Activated CD4-positive, alpha-beta T cell treated with anti-CD3 and anti-CD28 coated beads, Interleukin-2, Interleukin-4, amounts not matched to agents 100 ng/mL and 50 ng/mL, durations not matched to agents 16 hours and 8 hours (primary cell): Measurements from ENCODE around the gene LRRC4.

ENCODE experiments used
- DNase-seq: peaks from one replicate; pipeline ENCODE4 v3.0.0-alpha.2; 2020; ENCODE audit warnings: low spot score

Gene LRRC4

DNA sequence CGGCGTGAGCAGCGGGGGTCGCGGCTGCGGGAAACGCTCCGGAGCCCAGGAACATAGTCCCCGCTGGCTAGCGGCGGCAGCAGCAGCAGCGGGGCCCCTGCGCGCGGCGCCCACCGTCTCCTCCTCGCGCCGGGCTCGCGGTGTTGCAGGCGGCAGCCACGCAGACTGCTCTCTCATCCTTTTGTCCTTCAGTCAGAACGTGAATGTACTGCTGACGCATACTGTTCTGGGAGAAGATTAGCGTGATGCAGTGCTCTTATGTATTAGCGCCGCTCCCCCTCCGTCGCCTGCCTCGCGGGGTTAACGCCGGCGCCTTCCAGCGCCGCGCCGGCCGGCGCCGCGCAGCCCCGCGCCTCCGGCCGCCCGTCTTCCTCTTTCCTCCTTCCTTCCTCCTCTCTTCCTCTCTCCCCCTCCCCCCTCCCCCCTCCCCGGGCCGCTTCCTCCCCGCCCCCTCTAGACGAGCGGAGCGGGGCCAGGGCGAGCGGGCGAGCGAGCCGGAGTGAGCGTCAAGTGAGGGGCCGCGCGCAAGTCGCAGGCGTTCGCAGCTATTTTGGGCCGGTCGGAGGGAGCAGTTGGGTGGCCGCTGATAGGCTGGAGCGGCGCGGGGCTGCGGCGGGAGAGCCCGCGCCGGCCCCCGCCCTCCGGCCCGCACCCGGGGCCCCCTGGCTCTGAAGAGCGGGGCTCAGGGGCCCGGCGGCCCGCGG, 816 bp upstream of the LRRC4 start:
- DNase-seq, result peak; percentile 74

DNA sequence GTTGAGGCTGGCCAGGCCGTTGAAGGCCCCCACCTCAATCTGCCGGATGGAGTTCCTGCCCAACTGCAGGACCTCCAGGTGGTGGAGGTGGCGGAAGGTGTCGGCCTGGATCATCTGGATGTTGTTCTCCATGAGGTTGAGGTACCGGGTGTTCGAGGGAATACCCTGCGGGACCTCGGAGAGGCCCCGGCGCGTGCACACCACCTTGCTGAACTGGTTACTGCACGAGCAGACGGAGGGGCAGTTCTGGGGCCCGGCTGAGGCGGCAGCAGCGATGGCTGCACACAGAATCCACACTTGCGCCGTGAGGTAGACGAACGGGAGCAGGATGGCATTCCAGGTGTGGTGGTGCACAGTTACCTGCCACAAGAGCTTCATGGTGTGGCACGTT, 979 bp downstream of the LRRC4 start:
- no peak for DNase-seq

DNA sequence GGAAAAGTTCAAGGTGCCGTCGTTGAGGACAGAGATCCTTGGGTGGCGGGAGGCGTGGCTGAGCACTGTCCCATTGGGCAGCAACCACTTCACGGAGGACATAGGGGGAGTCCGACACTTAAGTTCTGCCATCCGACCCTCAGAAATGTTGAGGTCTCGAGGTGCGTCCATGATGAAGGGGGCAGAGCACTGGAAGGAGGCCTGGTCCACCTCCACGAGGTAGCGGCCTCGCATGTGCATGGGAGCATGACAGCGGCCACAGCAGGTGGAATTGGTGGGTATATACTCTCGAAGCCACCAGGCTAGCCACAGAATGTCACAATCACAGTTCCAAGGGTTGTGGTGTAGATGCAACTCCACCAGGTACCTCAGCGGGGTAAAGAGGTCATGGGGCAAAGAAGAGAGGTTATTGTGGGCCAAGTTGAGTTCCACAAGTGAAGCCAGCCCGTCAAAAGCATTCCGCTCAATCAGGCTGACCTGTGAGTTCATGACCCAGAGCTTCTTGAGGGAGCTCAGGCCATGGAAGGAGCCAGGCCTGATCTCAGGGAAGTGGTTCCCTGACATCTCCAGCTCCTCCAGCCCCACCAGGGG, 1.7 kb downstream of the LRRC4 start:
- no peak for DNase-seq

DNA sequence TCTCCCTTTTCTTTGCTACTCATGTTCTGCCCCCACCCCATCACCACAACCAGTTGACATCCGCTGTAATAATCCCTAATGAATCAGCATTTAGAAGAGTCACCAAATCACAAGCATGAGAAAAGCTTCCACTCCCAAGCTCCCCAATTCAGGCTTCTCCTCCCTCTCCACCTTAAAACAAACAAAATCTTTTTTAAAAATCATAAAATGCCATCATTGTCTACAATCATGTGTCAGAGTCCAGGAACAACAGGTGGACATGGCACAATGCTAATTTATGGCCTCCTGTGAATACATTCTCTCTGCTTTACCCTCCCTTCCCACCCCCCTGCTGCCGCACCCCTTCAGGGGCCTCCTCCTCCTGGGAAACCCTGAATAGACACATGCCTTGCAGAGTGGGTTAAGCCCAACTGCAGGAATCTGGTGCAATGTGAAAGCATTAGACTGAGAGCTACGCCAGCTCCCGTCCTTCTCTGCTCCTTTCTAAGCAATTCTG, 3.7 kb downstream of the LRRC4 start:
- DNase-seq, result no peak

DNA sequence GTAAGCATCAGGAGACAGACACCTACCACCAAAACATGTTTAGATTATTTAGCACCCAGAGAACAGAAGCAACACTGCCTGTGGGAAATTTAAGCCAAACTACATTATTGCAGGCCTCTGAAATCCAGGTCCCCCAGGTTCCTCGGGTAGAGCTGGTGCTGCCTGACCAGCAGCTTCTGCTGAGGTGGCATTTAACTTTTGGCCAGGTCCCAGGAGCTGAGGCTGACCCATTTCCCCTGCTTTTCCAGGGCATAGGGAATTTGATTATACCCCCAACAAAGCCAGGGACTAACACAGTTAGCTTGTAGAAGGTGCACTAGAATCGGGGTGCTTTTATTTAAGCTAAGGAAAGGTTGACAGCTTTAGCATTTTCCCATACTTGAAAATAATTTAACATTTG, 4.7 kb downstream of the LRRC4 start:
- no peak for DNase-seq

DNA sequence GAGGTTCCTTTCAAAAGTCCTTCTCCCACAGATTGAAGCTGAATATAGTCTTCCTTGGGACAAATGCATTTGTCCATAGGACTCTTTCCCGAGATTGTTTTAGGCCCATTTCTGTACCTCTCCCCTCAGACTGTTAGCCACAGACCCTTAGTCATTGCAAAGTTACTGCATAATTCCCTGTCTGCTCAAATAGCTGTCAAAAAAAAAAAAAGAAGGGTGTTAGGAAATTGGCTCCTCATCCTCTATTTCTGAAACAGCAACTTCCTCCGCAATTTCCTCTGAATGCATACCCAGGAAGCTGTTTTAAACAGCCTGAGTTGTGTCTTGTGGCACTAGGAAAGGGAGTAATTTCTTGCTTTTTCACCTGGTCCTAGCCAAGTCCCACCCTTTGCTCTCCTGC, 5.4 kb downstream of the LRRC4 start:
- DNase-seq, result no peak

DNA sequence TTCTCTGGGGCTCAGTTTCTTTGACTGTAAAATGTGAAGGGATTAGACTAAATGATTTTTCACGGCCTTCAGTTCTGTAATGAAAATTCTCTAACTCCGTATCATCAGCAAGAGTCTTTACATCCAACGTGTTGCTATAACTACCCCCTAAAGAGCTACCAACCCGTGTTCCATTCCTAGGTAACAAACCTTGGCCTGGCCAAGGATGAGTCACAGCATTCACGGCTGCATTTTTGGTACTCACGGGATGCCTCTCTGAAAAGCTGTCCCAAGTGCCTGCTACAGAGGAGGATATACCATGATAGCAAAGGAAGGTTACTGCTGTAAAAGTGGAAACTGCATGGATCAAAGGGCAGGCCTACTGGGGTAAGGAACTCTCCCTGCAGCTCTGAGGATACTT, 5.9 kb downstream of the LRRC4 start:
- no peak for DNase-seq

DNA sequence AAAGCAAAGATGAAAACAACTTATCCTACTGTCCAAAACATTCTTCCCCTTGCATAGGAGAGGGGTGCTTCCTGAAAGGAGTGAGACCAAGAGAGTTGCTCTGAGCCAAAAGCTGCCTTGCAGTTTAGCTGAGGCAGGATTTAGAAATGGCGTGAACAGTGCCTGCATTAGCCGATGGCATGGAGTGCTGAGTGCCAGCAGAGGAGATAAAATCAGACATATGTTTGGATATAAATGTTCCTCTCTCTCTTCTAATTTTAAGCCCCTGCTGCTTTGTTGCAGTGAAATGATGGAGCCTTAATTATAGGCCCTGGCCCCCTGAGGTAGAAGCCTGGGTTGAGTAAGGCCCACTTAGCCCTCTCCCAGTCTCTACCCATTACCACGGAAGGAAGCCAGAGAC, 7.1 kb downstream of the LRRC4 start:
- DNase-seq, result no peak

DNA sequence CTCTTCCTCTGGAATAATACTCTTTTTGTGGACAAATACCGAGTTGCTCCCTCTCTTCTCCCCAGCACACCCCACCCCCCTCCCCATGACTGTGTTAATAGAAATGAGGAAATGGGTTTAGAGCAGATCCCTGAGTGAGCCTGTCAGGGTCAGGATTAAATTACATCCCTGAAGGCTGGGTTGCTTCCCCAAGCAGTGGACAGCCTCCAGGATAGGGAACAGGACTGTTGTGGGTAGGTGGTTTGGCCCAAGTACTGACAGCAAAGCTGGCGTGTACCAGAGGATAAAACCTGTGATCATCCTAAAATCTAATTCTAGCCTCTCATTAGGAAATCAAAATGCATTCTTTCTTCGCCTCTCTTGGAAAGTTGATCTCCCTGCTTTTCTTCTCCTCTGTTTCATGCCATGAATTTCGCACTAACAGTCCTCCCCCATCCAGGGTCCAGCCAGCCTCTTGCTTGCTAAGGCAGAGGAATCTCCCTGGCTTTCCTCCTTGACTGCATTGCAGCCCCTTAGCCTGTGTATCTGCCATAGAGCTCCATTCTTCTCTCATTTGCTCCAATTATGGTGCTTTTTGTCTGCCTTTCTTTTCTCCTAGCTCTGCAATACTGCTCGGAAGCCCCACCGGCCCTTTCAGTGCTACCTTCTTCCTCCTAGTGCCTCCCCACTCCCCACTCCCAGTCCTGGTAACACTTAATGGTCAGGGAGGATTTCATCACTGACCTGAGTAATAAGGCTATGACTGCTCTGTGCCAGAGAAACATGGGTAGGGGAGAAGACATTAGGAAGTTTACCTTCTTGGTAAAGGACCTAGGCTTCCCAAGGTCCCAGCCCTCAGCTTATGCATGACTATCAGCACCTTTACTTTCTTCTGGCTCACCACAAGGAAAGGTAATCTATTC, 8.4 kb downstream of the LRRC4 start:
- DNase-seq, result no peak

DNA sequence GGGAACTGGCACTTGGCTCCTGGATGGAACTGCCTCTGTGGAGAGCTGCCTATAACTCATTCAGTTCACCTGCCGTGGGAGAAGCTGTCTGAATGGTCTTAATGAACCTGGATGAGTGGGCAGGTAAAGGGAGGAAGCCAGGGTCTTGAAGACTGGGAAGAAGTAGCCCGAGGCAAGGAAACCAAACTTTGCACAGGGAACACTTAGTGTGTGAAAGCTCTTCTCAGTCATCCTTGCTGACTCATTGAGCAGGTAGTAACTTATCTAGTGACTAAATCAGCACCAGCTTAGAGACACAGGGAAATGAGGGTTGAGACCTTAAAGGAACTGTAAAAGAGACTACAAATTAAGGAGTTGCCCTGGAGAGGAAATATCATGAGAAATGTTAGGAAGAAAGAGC, 9.9 kb downstream of the LRRC4 start:
- no peak for DNase-seq

DNA sequence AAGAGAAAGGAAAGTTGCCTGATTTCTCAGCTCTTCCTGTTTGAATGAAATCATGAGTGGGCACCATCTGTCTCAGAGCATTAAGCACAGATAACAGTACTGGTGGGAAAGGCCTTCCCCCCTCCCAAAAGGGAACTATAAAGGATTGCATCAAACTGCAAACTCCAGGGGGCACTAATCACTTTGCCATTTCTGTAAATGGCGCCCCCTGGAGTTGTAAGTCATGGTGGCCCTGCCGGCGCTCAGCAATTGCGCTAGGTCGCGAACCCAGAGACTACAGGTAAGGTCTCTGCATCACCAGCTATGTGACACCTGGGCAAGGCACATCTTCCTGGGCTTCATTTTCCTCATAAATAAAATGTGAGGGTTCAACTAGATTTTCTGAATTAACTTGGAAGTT, 11.1 kb downstream of the LRRC4 start:
- no peak for DNase-seq

DNA sequence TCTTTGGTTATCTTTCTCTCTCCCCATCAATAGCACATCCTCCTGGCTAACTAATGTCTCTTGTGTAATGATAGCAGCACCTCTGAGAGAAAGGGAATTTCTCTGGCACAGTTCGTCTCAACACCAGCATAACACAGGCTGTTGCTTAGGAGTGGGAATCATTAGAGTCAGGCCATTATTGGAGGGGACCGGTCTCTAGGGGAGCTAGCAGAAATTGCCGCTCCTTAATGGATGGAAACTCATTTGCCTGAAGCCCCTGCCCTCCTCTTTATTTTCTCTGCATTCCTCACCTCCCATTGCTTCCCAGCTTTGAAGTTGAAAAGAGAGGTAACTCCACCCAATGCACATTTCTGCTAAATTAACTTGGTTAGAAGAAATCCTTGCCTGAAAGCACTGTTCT, 11.9 kb downstream of the LRRC4 start:
- DNase-seq, result no peak

DNA sequence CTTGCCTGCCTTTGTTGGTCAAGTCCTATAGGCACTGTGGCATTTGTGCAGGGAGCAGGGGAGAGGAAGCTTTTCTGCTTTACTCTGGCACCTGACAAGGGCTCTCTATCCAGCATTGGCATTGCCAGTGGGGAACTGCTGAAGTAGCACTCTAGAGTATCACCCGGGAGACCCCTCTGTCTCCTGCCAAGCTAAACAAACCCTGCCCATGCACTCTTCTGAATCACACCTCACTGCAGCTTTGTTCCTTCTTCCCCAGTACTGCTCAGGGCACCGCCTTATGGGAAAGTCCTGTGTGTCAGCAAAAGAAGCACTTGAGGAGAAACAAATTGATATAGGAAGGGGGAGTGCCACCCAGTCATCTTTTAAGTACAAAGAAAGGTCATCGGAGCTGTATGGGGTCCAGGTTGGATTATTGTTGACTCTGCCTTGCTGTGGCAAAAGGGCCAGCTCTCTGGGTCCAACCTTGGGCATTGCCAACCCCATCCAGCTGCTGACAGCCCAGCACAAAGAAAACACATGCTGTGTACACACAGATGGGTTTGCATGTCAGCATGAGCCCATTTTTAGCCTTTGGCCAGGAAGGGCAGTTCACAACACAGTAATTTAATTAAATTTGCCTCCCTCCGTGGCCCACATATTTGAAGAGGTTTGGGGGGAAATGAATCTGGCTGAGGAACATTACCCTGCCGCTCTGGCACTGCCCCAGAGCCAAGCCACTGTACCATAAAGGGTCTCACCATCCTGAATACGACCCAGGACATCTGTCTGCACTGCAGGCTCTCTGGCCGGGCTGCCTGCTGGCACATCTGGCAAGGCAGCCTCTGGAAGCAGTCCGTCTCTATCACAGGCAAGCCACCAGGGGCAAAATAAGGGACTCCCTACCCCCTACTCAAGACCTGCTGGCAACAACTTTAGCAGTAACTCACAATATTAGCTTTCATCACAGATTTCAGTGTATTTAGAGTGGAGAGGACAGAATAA, 13.1 kb downstream of the LRRC4 start:
- DNase-seq, result no peak

DNA sequence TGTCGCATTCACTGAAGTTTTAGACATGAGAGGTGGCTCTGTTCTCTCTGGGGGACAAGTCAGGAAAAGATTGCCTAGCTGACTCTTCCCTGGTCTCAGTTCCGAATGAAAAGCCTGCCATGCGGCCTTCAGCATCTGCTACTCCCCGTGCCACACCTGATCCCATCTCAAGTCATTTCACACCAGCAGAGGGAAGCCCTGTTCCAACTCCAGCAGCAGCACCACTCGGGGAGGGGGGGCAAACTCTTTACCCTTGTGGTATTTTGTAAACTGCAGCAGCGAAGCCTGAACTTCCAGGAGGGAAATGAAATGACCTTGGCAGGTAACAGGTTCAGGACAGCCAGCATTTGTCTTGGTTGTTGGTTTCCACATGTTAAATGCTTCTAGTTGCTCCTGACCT, 13.8 kb downstream of the LRRC4 start:
- DNase-seq, result no peak

DNA sequence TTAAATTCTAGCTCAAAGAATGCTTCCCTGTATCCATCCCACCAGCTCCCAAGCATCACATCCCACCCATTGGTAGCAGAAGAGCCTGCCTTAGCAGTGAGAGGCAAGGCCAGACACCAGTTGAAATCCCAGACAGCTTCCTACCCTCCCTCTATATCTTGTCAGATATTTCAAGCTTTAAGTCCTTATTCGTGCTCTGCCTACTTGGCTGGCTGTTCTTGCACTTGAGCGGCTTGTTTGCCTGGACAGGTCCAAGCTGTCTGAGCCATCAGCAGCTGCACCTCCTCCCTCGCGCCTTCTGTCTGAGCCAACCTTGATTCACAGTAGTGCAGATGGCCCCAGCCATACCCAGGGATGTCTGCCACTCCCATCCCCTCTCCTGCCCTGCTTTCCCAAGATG, 16.4 kb downstream of the LRRC4 start:
- DNase-seq, result no peak

DNA sequence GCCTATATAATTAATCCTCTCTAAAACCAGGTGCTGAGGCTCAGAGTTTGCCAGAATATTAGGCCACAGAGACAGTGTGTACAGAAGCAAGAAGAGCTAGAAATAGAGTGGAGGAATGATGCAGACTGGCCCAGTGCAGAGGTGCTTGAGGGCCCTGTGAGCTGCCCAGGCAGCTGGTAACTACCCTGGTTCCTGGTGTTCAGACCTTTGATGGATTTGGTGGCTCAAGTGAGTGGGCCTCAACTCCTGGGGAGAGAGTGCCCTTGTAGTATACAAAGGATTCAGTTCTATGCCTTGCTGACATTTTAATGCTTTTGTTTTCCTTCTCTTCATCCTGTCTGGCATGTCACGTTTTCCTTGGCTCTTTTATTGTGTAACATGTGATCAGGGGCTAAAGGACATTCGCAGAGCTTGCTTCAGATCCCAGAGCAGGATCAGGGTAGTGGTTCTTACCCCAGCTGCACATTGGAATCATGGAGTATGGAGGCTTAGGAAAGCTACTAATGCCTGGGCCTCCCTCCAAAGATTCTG, 20.0 kb downstream of the LRRC4 start:
- DNase-seq, result no peak

DNA sequence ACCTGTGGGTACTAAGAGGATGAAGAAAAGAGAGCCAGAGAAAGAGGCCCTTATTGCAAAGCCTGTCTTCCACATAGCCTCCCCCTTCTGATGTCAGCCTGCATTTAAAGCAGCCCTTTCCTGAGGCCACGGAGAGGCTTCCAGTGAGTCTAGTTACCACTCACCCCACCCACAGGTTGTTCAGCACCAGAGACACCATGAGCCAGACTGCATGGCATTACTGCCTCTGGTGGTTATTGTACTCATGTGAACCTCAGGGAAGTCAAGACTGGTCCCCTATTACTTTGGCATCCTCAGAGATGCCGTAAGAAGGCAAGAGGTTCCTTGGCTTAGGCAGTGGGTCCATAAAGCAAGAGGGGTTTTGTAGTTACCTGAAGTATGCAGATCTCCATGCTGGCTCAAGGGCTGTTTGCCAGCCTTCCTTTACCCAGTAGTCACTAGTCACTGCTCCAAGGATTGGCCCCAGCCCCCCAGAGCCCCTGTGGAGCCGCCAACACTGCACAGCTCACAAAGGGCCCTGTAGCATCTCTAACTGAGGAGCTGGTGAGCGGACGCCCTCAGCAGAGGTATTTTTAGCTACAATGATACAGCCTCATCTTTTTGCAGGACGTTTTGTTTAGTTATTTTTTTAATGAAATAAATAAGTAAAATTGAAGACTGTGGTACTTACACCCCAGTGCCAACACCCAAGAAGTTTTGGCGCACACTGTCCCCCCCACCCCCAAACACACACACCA, 20.7 kb downstream of the LRRC4 start:
- DNase-seq, result no peak

DNA sequence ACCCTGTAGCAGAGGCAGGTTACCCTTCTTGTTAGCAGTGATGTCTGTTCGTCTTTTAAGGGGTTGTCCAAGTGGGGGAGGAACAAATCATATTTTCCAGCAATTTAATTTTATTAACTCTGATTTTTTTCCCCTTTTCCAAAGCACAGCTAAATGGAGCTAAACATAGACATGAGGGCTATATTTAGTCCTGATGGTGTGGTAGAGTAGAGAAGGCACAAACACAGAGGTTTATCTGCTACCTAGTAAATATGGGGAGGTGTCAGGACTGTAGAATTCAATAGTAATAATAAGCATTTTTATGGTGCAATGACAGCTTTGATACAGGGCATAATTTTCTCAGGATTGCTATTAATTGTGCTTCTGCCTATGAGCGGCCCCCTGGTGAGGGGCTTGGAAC, 22.5 kb downstream of the LRRC4 start:
- DNase-seq, result no peak

DNA sequence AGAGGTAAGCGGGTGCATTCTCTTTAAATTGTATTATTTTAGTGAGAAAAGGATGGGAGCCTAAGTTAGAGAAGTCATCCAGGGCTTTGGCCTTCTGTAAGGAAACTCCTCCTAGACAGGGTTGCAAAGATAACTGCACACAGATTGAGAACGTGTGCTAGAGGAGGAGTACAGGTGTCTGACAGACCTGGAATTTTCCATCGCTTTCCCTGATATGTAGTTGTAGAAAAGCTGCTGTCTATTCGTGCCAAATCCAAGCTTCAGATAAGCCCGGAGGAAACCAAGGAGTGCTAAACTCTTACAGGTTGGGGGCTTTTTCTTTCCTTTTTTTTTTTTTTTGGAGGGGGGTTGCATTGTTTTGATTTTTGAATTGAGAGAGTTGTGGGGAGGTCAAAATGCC, 23.1 kb downstream of the LRRC4 start:
- no peak for DNase-seq

DNA sequence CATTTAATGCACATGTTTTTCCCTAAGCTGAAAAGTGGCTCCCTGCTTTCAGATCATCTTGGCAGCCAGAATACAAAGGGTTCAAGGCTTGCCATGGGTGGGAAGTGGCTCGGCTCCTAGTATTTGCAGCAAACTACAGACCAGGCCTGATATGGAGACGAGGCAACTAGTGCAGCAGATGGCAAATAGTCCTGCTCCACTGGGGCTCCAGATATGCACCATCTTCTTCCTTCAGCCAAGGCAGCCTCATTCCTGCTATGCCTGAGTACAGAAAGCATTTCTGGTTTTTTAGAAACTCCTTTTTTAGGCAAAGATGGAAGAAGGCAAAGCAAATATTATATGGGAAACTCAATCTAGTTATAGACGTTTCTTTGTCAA, 23.9 kb downstream of the LRRC4 start:
- DNase-seq, result no peak
